GM12878 (cell line): ENCODE data around the gene LRSAM1. TPM values are rescaled to one million over a fixed set of nuclear protein-coding genes. Genes with fewer than 3 reads are reported as not detected.

ENCODE experiments used
- ATAC-seq: fragments of 200-7000 bp; cut with Tn5 transposase; 3 replicates; pipeline ENCODE4 v1.9.1; 2020; ENCODE audit warnings: mild to moderate bottlenecking, moderate library complexity
- BruUV-seq: library from RNA; stranded (reverse); fragments of 400-500 nt; replicated peaks from 2 replicates; lab custom pipeline; 2021; lab: Mats Ljungman, UMichigan
- CTCF ChIA-PET: fragments of 300-600 bp; sonication (Branson Sonifier 250); formaldehyde crosslinking; extraction: SDS; loops from one replicate; lab custom pipeline; 2021; ENCODE audit warnings: inconsistent platforms; lab: Yijun Ruan, JAX
- POLR2A ChIA-PET: fragments of 350-600 bp; formaldehyde crosslinking; extraction: SDS; loops from one replicate; lab custom pipeline; 2021; ENCODE audit warnings: inconsistent platforms; lab: Charles Lee
- RAD21 ChIA-PET: fragments of 300-600 bp; sonication (Branson Sonifier 250); formaldehyde crosslinking; loops from one replicate; lab custom pipeline; 2023; ENCODE audit warnings: antibody characterized with exemption; ENCODE audit not compliant: unreplicated experiment; lab: Charles Lee
- SMC1A ChIA-PET: fragments of 300-600 bp; sonication (Branson Sonifier 250); formaldehyde crosslinking; loops from one replicate; lab custom pipeline; 2023; ENCODE audit not compliant: unreplicated experiment, uncharacterized antibody; lab: Charles Lee
- DNase-seq: peaks from one replicate; pipeline ENCODE4 v3.0.0-alpha.2; 2011; ENCODE audit warnings: low read depth, low spot score
- FAIRE-seq: peaks from 3 replicates; lab custom pipeline; 2011; peaks lifted over from hg19 to GRCh38; lab: Jason Lieb, UNC
- H2AFZ ChIP-seq: 2 replicates; pipeline ENCODE4 v1.6.0; 2011; ENCODE audit warnings: low read depth, low read length, control low read depth; ENCODE audit not compliant: control insufficient read depth
- H3K27ac ChIP-seq: 2 replicates; pipeline ENCODE4 v1.5.1; 2011; ENCODE audit warnings: control low read depth; ENCODE audit not compliant: control insufficient read depth, insufficient read depth
- H3K27me3 ChIP-seq, 2 experiments: replicated peaks in 1 of 2; 2 replicates each; pipeline versions ENCODE4 v1.6.0 to v1.6.1; 2011; ENCODE audit warnings: low read length in 1 of 2; ENCODE audit not compliant: control insufficient read depth in 2 of 2, insufficient read depth in 2 of 2
- H3K36me3 ChIP-seq, 2 experiments: 2 replicates each; pipeline ENCODE4 v1.5.1; 2011; ENCODE audit warnings: low read length in 1 of 2; ENCODE audit not compliant: control insufficient read depth in 2 of 2, insufficient read depth in 2 of 2
- H3K4me1 ChIP-seq: 2 replicates; pipeline ENCODE4 v1.6.1; 2011; ENCODE audit warnings: mild to moderate bottlenecking, low read length, moderate library complexity, mixed read lengths; ENCODE audit not compliant: control insufficient read depth, insufficient read depth
- H3K4me2 ChIP-seq: 2 replicates; pipeline ENCODE4 v1.6.0; 2011; ENCODE audit warnings: control low read depth; ENCODE audit not compliant: control insufficient read depth, insufficient read depth
- H3K4me3 ChIP-seq: fragments of 200-600 bp; sonication (generic); 2 replicates; pipeline ENCODE4 v1.5.1; 2016
- H3K79me2 ChIP-seq: 2 replicates; pipeline ENCODE4 v1.6.0; 2011; ENCODE audit warnings: low read length; ENCODE audit not compliant: control insufficient read depth, insufficient read depth
- H3K9ac ChIP-seq: 2 replicates; pipeline ENCODE4 v1.8.0; 2011; ENCODE audit warnings: low read length, control low read depth, mixed read lengths; ENCODE audit not compliant: control insufficient read depth, insufficient read depth
- H3K9me3 ChIP-seq: replicated peaks from 3 replicates; pipeline ENCODE4 v1.5.1; 2011; ENCODE audit warnings: mild to moderate bottlenecking, low read length; ENCODE audit not compliant: control insufficient read depth, insufficient read depth
- H4K20me1 ChIP-seq: 2 replicates; pipeline ENCODE4 v1.6.0; 2011; ENCODE audit not compliant: control insufficient read depth, insufficient read depth
- BACH1 ChIP-seq: fragments of 450-650 bp; IDR thresholded peaks from 2 replicates; pipeline ENCODE4 v1.6.1; 2017; ENCODE audit warnings: mild to moderate bottlenecking, borderline replicate concordance
- BMI1 ChIP-seq: fragments of 450-650 bp; IDR thresholded peaks from 2 replicates; pipeline ENCODE4 v1.6.1; 2016; ENCODE audit warnings: mild to moderate bottlenecking, moderate library complexity, borderline replicate concordance
- CEBPB ChIP-seq, 2 experiments: fragments of 150-350 bp in 1 of 2; IDR thresholded peaks; 2 replicates each; pipeline ENCODE4 v1.6.1; 2012 to 2014; ENCODE audit warnings: low read depth in 2 of 2, low read length in 2 of 2, borderline replicate concordance in 1 of 2, inconsistent platforms in 1 of 2
- CHD4 ChIP-seq: fragments of 200-600 bp; sonication (generic); IDR thresholded peaks from 2 replicates; pipeline ENCODE4 v1.6.1; 2016; ENCODE audit warnings: mild to moderate bottlenecking
- NRF1 ChIP-seq: conservative IDR thresholded peaks from 2 replicates; pipeline ENCODE4 v1.6.1; 2011; ENCODE audit warnings: mild to moderate bottlenecking, low read depth, low read length, improper control_type of control experiment
- RB1 ChIP-seq: fragments of 450-650 bp; formaldehyde crosslinking; IDR thresholded peaks from 2 replicates; pipeline ENCODE4 v1.6.1; 2017; ENCODE audit warnings: mild to moderate bottlenecking, borderline replicate concordance
- RBBP5 ChIP-seq: fragments of 200-600 bp; sonication (generic); conservative IDR thresholded peaks from 2 replicates; pipeline ENCODE4 v1.6.1; 2016
- SIX5 ChIP-seq: IDR thresholded peaks from 2 replicates; pipeline ENCODE4 v1.6.1; 2011; ENCODE audit warnings: mild to moderate bottlenecking, low read depth, low read length, moderate library complexity; ENCODE audit not compliant: severe bottlenecking
- SPI1 ChIP-seq: IDR thresholded peaks from 2 replicates; pipeline ENCODE4 v1.6.1; 2011; ENCODE audit warnings: low read depth, mild to moderate bottlenecking, low read length, moderate library complexity, borderline replicate concordance; ENCODE audit not compliant: insufficient read depth
- TCF3 ChIP-seq: IDR thresholded peaks from 2 replicates; pipeline ENCODE4 v1.6.1; 2012; ENCODE audit warnings: low read depth, mild to moderate bottlenecking, low read length, borderline replicate concordance; ENCODE audit not compliant: insufficient read depth
- TCF7 ChIP-seq: IDR thresholded peaks from 2 replicates; pipeline ENCODE4 v1.6.1; 2014; ENCODE audit warnings: antibody characterized with exemption, borderline replicate concordance
- WRNIP1 ChIP-seq: IDR thresholded peaks from 2 replicates; pipeline ENCODE4 v1.6.1; 2011; ENCODE audit warnings: low read depth, low read length, improper control_type of control experiment, borderline replicate concordance
- ZSCAN29 ChIP-seq: fragments of 450-650 bp; IDR thresholded peaks from 2 replicates; pipeline ENCODE4 v1.6.1; 2017; ENCODE audit warnings: mild to moderate bottlenecking, moderate library complexity
- WGBS: methylation state at CpG from one replicate; pipeline ENCODE4 v1.1.6; 2016; ENCODE audit warnings: low lambda C conversion rate; ENCODE audit not compliant: insufficient replicate concordance, insufficient coverage; ENCODE audit errors: missing lambda C conversion rate; 5-methylcytosine and 5-hydroxymethylcytosine counted together
- in situ Hi-C: fragments of 300-500 bp; cut with MboI; formaldehyde crosslinking; loops from 9 replicates; pipeline ENCODE4 v1.14.3; 2018; ENCODE audit warnings: mixed read lengths
- intact Hi-C: fragments of 100-400 bp; cut with micrococcal nuclease; formaldehyde crosslinking; loops from one replicate; pipeline ENCODE4 v1.14.2; 2022; ENCODE audit not compliant: unreplicated experiment
- polyA plus RNA-seq, 11 experiments: library from polyadenylated mRNA; depleted of rRNA in 4 of 11; unstranded in 6 of 11; stranded (reverse) in 5 of 11; fragments of >200 nt; fragmentation: Nextera tagmentation in 4 of 11; fragmentation: Illumina TruSeq in 1 of 11; extraction: Ambion mirVana in 4 of 11; extraction: Trizol in 1 of 11; gene quantifications; 1 replicate in 1 of 11; 2 replicates in 10 of 11; pipeline versions ENCODE4 v1.2.1 to v1.2.3, GENCODE V29; 2011 to 2016; ENCODE audit warnings: inconsistent platforms in 2 of 11, missing spikeins in 2 of 11, low read depth in 1 of 11
- total RNA-seq, 4 experiments: library from RNA; depleted of rRNA in 3 of 4; stranded (reverse); fragments of >200 nt in 3 of 4; fragmentation: Illumina TruSeq in 1 of 4; extraction: Trizol in 1 of 4; gene quantifications; 2 replicates each; pipeline versions ENCODE4 v1.2.1 to v1.2.3, GENCODE V29; 2013 to 2021

The LRSAM1 gene
- total and polyA plus RNA-seq, 10 of the 15 experiments (the other 5 are each of a cell fraction or from before 2014, with no cell fraction given), result 0.14 to 23.4 (median 11.7) TPM

DNA sequence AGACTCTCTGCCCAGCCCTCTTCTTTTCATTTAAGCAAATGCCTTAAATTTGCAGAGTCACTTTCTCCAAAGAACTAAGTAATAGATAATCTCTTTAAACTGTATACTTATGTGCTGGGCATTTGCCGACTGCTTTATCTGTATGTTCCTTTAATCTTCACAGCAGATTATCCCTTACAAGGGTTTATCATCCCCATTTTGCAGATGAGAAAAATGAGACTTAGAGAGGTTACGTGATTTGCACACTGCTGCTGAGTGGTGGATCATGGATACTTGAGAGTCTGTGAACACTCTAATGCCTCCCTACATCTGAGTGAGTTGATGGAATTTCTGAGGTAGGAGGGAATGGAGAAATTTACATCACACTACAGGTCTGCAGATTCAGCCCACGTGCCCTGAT, 23.0 kb upstream of the LRSAM1 start:
- peaks cover 34% of the 10 kb centered on the region for H3K79me2 ChIP-seq
- H3K4me3 ChIP-seq, result no peak overlapping the region
- no peak overlapping the region for H3K4me2 ChIP-seq
- peaks cover 4% of the 10 kb centered on the region; the same call in 1 of the 2 replicates for H3K4me1 ChIP-seq
- peaks cover 0 to 7% of the 10 kb centered on the region in 2 experiments; a peak in 3 of 4 replicates for H3K36me3 ChIP-seq
- ChIA-PET RAD21 (no interaction called here), SMC1A (no interaction called here), CTCF (no interaction called here), POLR2A (no interaction called here)
- FAIRE-seq (no peak), ATAC-seq (no peak), DNase-seq (no peak)
- TF ChIP-seq CEBPB (IDR thresholded peaks at IDR 0.05; ENCODE audit: borderline replicate concordance in 1 of 2, low read depth in 2 of 2, low read length in 2 of 2), result no peak
- no peak for TF ChIP-seq BACH1
- no peak for TF ChIP-seq TCF7
- TF ChIP-seq CHD4, result no peak
- TF ChIP-seq RB1, result no peak
- no peak for TF ChIP-seq TCF3
- no peak for TF ChIP-seq RBBP5
- TF ChIP-seq SPI1, result no peak
- TF ChIP-seq WRNIP1, result no peak
- TF ChIP-seq SIX5, result no peak
- TF ChIP-seq NRF1, result no peak
- TF ChIP-seq ZSCAN29, result no peak
- TF ChIP-seq BMI1, result no peak
- H3K27ac ChIP-seq, result no peak overlapping the region
- WGBS, result 90% methylated on average over 3 of the region's 3 CpGs
- H4K20me1 ChIP-seq, result no peaks in the 10 kb centered on the region
- H3K27me3 ChIP-seq, result no peaks in the 10 kb centered on the region
- BruUV-seq, result no TSS peak
- in situ Hi-C loops (no loop called here), intact Hi-C loops (loop anchor here (10.0 kb wide), 1 partner anchor 484 kb away; no protein-coding TSS in a partner anchor)
- H2AFZ ChIP-seq, result no peak overlapping the region
- no peaks in the 10 kb centered on the region for H3K9me3 ChIP-seq
- H3K9ac ChIP-seq, result no peak overlapping the region
